Activated CD8-positive, alpha-beta memory T cell treated with anti-CD3 and anti-CD28 coated beads, Interleukin-2, amount 50 U/mL, for 48 hours (primary cell): ENCODE results near the gene RBM38.

Experiments used
- DNase-seq: peaks from one replicate; pipeline ENCODE4 v3.0.0-alpha.2; 2020

The RBM38 gene

GRCh38 chr20:57374931-57375651 lies 16.1 kb upstream of the RBM38 start:
- DNase-seq = no peak

GRCh38 chr20:57375652-57376230 lies 15.5 kb upstream of the RBM38 start:
- no peak for DNase-seq

DNA sequence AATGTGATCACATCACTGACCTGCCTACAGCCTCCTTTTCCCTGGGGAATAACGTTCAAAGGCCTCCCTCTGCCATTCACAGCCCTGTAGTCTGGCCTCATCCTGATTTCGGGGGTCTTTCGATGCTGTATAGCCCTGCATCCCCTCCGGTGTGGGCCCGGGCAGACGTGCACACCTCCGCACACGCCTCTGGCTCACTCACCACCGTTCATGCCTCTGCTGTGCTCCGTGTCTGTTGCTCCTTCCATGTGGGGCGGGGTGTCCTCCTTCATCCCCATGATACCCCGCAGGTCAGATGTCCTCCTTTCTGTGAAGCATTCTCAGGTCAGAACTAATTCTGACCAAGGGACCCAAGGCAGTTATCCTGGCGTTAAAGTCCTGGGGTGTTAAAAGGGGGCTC lies 13.8 kb upstream of the RBM38 start:
- DNase-seq = no peak

DNA sequence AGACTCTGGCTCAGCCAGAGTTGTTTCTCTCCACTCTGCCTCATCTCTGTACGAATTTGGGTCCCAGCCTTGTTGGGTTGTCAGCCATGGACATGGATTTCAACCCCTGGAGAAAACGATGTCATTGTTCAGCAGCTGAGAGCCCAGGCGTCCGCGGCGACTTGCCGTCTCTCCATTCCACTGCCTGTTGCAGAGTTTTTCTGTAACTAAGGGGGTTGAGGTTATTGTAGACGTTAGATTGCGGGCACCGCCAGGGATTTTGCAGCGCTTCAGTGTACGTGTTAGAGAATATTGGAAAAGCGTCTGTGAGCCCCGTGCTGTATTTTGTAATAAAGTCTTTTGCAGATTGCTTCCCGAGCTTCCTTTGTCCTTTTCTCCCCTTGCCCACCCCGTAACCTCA lies 13.1 kb upstream of the RBM38 start:
- DNase-seq = no peak

DNA sequence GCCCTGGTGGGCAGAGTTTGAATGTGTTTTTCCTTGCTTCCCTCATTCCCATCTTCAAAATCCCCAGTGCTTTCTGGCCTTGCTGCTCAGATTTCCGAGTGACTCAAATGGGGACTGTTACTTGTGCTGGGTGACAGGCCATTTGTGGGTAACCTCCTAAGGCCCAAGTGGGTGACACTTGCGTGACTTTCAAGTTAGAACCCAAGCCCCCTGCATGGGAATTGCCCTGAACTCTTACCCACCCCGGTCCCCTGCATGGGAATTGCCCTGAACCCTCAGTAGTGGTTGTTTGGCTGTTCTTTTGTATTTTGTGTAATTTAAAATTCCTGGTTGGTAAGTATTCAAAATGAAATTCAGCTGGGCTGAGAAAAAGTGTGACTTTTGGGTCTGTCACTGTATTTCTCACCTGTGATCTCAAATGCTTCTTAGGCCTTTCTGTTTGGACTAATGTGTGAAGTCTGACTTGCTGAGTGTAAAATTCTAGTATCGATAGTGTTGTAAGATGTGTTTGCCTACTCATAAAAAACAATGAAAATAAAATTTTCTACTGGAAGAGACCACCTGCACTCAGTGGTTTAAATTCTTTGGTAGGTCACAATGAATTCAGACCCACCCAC lies 12.4 kb upstream of the RBM38 start:
- DNase-seq = peak; percentile 53

DNA sequence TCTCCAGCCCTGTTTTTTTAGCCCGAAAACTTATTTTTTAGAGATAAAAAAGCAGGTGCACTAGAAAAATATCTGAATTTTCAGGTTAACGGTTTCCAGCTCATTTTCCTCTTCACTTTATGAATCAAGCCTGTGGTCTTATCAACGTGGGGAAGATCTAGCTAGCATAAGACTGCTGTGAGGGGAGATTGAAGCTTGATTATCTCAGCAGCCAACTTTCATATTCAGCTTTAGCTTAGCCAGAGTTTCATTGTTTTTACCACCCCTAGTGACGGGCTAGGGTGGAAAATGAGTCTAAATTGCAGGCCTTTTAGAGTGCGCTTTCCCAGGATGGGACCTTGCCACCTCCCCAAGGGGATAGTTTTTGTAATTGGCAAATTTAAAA lies 11.9 kb upstream of the RBM38 start:
- no peak for DNase-seq

GRCh38 chr20:57380081-57380750 lies 11.0 kb upstream of the RBM38 start:
- no peak for DNase-seq

GRCh38 chr20:57381596-57382503 lies 9.3 kb upstream of the RBM38 start:
- peak; percentile 91 for DNase-seq

GRCh38 chr20:57382516-57382915 lies 8.7 kb upstream of the RBM38 start:
- DNase-seq = no peak

DNA sequence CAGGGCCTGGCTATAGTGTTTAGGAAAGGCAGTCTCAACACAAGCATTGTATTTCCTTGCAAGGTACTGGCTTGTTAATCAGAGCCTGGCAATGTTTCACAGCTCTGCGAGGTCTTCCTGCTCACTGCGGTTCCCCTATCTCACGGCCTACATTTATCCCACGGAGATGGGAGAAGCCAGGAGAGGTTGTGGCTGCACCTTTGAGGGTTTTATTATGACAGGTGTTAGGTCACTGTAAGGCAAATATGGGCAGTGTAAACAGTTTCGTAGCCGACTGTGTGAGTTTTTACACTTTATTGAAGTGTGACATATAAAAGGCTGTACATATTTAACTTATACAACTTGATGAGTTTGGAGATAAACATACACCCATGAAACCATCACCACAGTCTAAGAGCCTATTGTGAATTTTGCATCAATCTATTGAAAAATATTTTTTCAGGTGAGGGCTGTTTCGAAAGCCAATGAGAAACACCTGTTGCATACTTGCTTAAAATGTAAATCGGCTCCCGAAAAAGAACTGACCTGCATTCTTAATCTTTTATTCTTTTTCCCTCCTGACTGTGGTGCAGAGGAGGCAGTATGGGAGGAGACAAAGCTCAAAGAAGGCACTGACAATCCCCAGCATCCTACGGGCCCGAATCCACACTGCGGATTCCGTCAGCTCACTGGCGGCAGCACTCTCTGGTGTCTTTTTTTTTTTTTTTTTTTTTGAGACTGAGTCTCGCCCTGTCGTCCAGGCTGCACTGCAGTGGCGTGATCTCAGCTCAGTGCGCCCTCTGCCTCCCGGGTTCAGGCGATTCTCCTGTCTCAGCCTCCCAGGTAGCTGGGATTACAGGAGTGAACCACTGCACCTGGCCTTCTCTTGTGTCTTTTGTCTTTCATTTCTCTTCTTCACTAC lies 7.5 kb upstream of the RBM38 start:
- DNase-seq = no peak

DNA sequence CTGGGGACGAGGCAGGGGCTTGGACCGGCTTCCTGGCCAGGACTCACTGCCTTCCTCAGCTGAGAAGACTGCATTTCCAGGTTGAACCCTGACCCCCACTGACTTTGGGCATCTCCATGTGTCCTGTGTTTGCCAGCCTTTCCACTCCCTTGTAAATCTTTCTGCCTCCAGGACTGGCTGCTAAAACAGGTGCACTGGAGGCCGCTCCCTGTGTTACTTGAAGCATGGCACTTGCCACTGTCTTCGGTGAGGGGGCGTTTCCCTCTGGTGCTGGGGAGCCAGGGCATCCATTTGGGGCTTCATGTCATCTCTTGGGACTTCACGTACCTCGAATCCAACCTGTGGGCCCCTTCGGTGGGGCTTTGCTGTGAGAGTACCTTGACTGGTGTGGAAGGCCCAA lies 6.7 kb upstream of the RBM38 start:
- DNase-seq = no peak

- no peak for DNase-seq
Measured at GRCh38 chr20:57384953-57385761, 6.0 kb upstream of the RBM38 start.

- DNase-seq = no peak
Measured at GRCh38 chr20:57385940-57386339, 5.3 kb upstream of the RBM38 start.

- DNase-seq = no peak
Measured at GRCh38 chr20:57386762-57387161, 4.4 kb upstream of the RBM38 start.

DNA sequence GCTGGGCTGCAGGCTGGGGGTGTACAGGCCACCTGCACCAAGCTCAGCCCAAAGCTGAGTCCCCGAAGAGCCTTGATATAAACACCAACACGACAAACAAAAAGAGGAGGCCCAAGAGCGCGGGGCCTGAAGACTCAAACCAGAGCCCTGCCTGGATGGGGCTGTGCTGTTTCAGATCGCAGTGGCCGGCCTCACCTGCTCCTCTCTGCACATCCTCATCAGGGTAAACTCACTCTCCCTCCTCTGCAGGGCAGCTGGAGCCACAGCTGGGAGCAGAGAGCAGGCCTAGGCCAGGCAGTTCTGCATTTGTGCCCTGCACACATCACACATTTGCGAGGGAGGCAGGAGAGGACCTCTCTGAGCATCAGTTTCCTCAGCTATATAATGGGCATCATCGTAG lies 3.7 kb upstream of the RBM38 start:
- DNase-seq = no peak

- no peak for DNase-seq
Measured at GRCh38 chr20:57387945-57388371, 3.2 kb upstream of the RBM38 start.

- peak; percentile 83 for DNase-seq
Measured at GRCh38 chr20:57388953-57389694, 2.1 kb upstream of the RBM38 start.

GRCh38 chr20:57389695-57390603 lies 1.2 kb upstream of the RBM38 start:
- peak; percentile 86 for DNase-seq
